CD4-positive, alpha-beta T cell (primary cell): Measurements from ENCODE around the gene UNC50. TPM values are rescaled to one million over a fixed set of nuclear protein-coding genes. Genes with fewer than 3 reads are reported as not detected.
"Not testable (repeated sequence)": the region's sequence is repeated elsewhere in the genome, so short reads cannot be mapped to it uniquely, and the experiment has no call there.

ENCODE experiments used
- ATAC-seq: fragments of 200-7000 bp; cut with Tn5 transposase; one replicate; pipeline ENCODE4 v1.10.0; 2022; ENCODE audit warnings: mild to moderate bottlenecking; ENCODE audit not compliant: poor library complexity
- CTCF ChIA-PET: fragments of 350-600 bp; sonication (Branson Sonifier 250); formaldehyde crosslinking; loops from one replicate; lab custom pipeline; 2021; ENCODE audit warnings: antibody characterized with exemption, inconsistent platforms; lab: Charles Lee
- POLR2A ChIA-PET: fragments of 350-600 bp; sonication (Branson Sonifier 250); formaldehyde crosslinking; loops from one replicate; lab custom pipeline; 2021; ENCODE audit warnings: antibody characterized with exemption, inconsistent platforms; lab: Charles Lee
- DNase-seq, 14 experiments: peaks; one replicate each; pipeline ENCODE4 v3.0.0-alpha.2; 2013 to 2020; ENCODE audit warnings: mixed read lengths in 2 of 14
- H3K27ac ChIP-seq, 2 donors: one replicate each; pipeline versions ENCODE4 v1.5.1 to v1.7.0; 2013; ENCODE audit warnings: low read length in 2 of 2, low read depth in 1 of 2, mild to moderate bottlenecking in 1 of 2
- H3K27me3 ChIP-seq, 2 experiments: 1 replicate in 1 of 2; 2 replicates in 1 of 2; pipeline versions ENCODE4 v1.6.1 to v1.7.0; 2013; ENCODE audit warnings: low read length in 2 of 2, control low read depth in 1 of 2, mild to moderate bottlenecking in 1 of 2, moderate library complexity in 1 of 2; ENCODE audit not compliant: insufficient read depth in 2 of 2, control insufficient read depth in 1 of 2
- H3K36me3 ChIP-seq: one replicate; pipeline ENCODE4 v1.6.1; 2013; ENCODE audit warnings: low read length, control low read depth; ENCODE audit not compliant: insufficient read depth
- H3K4me1 ChIP-seq: one replicate; pipeline ENCODE4 v1.6.1; 2013; ENCODE audit warnings: low read length, control low read depth; ENCODE audit not compliant: insufficient read depth
- H3K4me3 ChIP-seq: one replicate; pipeline ENCODE4 v1.5.1; 2013; ENCODE audit warnings: mild to moderate bottlenecking, low read length, moderate library complexity
- H3K9me3 ChIP-seq, 2 experiments: 1 replicate in 1 of 2; 2 replicates in 1 of 2; pipeline versions ENCODE4 v1.6.1 to v1.7.0; 2013; ENCODE audit warnings: low read length in 2 of 2, mild to moderate bottlenecking in 2 of 2, control low read depth in 1 of 2, moderate library complexity in 1 of 2; ENCODE audit not compliant: control insufficient read depth in 1 of 2, insufficient read depth in 1 of 2
- H3K27ac Mint-ChIP-seq: one replicate; pipeline ENCODE4 v1.8.0; 2020; ENCODE audit warnings: mixed read lengths
- H3K27me3 Mint-ChIP-seq: one replicate; pipeline ENCODE4 v1.8.0; 2021; ENCODE audit warnings: mixed read lengths
- H3K36me3 Mint-ChIP-seq: one replicate; pipeline ENCODE4 v1.8.0; 2021; ENCODE audit warnings: low read depth, mixed read lengths
- H3K4me1 Mint-ChIP-seq: one replicate; pipeline ENCODE4 v1.8.0; 2021; ENCODE audit warnings: low read depth, mixed read lengths
- H3K4me3 Mint-ChIP-seq: one replicate; pipeline ENCODE4 v1.8.0; 2020; ENCODE audit warnings: mild to moderate bottlenecking, mixed read lengths
- H3K9me3 Mint-ChIP-seq: one replicate; pipeline ENCODE4 v1.8.0; 2020; ENCODE audit warnings: mixed read lengths
- CTCF ChIP-seq: fragments of 200-600 bp; IDR thresholded peaks from one replicate; pipeline ENCODE4 v1.8.0; 2022; ENCODE audit warnings: antibody characterized with exemption, mild to moderate bottlenecking
- intact Hi-C, 2 experiments: fragments of 100-400 bp; cut with DNase I in 1 of 2; cut with micrococcal nuclease in 1 of 2; formaldehyde crosslinking; loops; one replicate each; pipeline versions ENCODE4 v1.15.1 to v1.9.0; 2023 to 2025; cut with DNase I, micrococcal nuclease
- total RNA-seq, 174 experiments: library from RNA in 2 of 174; stranded (reverse) in 2 of 174; gene quantifications; one replicate each; pipeline ENCODE4 v1.2.3 and lab custom pipeline; 2021 to 2026

UNC50 gene
- total RNA-seq, 2 experiments from 2014 or later, result 17.1 to 17.5 TPM

GRCh38 chr2:98588880-98589431 lies 19.4 kb upstream of the UNC50 start:
- Mint-ChIP-seq H3K27me3 (no peaks in the 10 kb centered on the region), H3K9me3 (no peaks in the 10 kb centered on the region), H3K4me1 (peaks cover 15% of the 10 kb centered on the region), H3K4me3 (no peak overlapping the region), H3K36me3 (peaks cover 98% of the 10 kb centered on the region), H3K27ac (peak overlapping the region; percentile 73)
- H3K36me3 ChIP-seq, result peaks cover 82% of the 10 kb centered on the region
- no peak for TF ChIP-seq CTCF
- ChIA-PET CTCF (interaction anchor here (1.3 kb wide), 1 partner anchor 20 kb away, joined by 3 read pairs; no protein-coding TSS in a partner anchor), POLR2A (no interaction called here)
- no peak overlapping the region for H3K27ac ChIP-seq
- no peaks in the 10 kb centered on the region for H3K4me1 ChIP-seq
- ATAC-seq (peak; percentile 29), DNase-seq (no peak)
- peaks cover 3 to 4% of the 10 kb centered on the region in 2 experiments for H3K9me3 ChIP-seq
- no peaks in the 10 kb centered on the region for H3K27me3 ChIP-seq
- H3K4me3 ChIP-seq, result no peak overlapping the region
- intact Hi-C loops, result no loop called here

GRCh38 chr2:98589489-98589888 lies 18.9 kb upstream of the UNC50 start:
- H3K27ac Mint-ChIP-seq, result peak overlapping the region; percentile 73
- no peaks in the 10 kb centered on the region for H3K27me3 Mint-ChIP-seq
- POLR2A ChIA-PET, result interaction anchor here (1.3 kb wide), 1 partner anchor 18 kb away, joined by 3 read pairs; no protein-coding TSS in a partner anchor
- ATAC-seq (no peak), DNase-seq (no peak)
- H3K9me3 Mint-ChIP-seq, result no peaks in the 10 kb centered on the region
- H3K4me1 Mint-ChIP-seq, result peaks cover 15% of the 10 kb centered on the region
- TF ChIP-seq CTCF, result no peak
- H3K4me1 ChIP-seq, result no peaks in the 10 kb centered on the region
- H3K36me3 ChIP-seq, result peaks cover 81% of the 10 kb centered on the region
- no peak overlapping the region for H3K27ac ChIP-seq
- H3K4me3 Mint-ChIP-seq, result no peak overlapping the region
- no peaks in the 10 kb centered on the region for H3K27me3 ChIP-seq
- no peak overlapping the region for H3K4me3 ChIP-seq
- H3K9me3 ChIP-seq, result peaks cover 4% of the 10 kb centered on the region in 2 experiments
- intact Hi-C loops, result no loop called here
- CTCF ChIA-PET, result interaction anchor here (1.3 kb wide), 1 partner anchor 21 kb away, joined by 3 read pairs; no protein-coding TSS in a partner anchor
- H3K36me3 Mint-ChIP-seq, result peaks cover 98% of the 10 kb centered on the region

GRCh38 chr2:98592565-98592964 lies 15.8 kb upstream of the UNC50 start:
- H3K27me3 ChIP-seq, result no peaks in the 10 kb centered on the region
- peaks cover 4% of the 10 kb centered on the region in 2 experiments for H3K9me3 ChIP-seq
- no peaks in the 10 kb centered on the region for H3K9me3 Mint-ChIP-seq
- no peak overlapping the region for H3K27ac Mint-ChIP-seq
- no peak overlapping the region for H3K27ac ChIP-seq
- H3K4me1 Mint-ChIP-seq, result peaks cover 11% of the 10 kb centered on the region
- H3K4me1 ChIP-seq, result no peaks in the 10 kb centered on the region
- no peak for DNase-seq
- peaks cover 60% of the 10 kb centered on the region for H3K36me3 ChIP-seq
- POLR2A ChIA-PET, result no interaction called here
- CTCF ChIA-PET, result no interaction called here
- H3K27me3 Mint-ChIP-seq, result no peaks in the 10 kb centered on the region
- no peak for TF ChIP-seq CTCF
- intact Hi-C loops, result no loop called here
- H3K4me3 Mint-ChIP-seq, result no peak overlapping the region
- peaks cover 94% of the 10 kb centered on the region for H3K36me3 Mint-ChIP-seq
- no peak for ATAC-seq
- H3K4me3 ChIP-seq, result no peak overlapping the region

- H3K27me3 ChIP-seq, H3K27me3 Mint-ChIP-seq, H3K4me3 Mint-ChIP-seq, H3K27ac ChIP-seq, DNase-seq, ATAC-seq, H3K4me3 ChIP-seq, H3K4me1 ChIP-seq, H3K9me3 ChIP-seq, intact Hi-C loops, H3K9me3 Mint-ChIP-seq, CTCF ChIA-PET, POLR2A ChIA-PET: not testable (repeated sequence)
- Mint-ChIP-seq H3K4me1 (peaks cover 13% of the 10 kb centered on the region), H3K27ac (peak overlapping the region; percentile 49), H3K36me3 (peaks cover 90% of the 10 kb centered on the region)
- peaks cover 60% of the 10 kb centered on the region for H3K36me3 ChIP-seq
Measured at GRCh38 chr2:98594665-98595064, 13.7 kb upstream of the UNC50 start.
